Smooth muscle cell (in vitro differentiated cells): Measurements from ENCODE around the gene NT5E. TPM values are rescaled to one million over a fixed set of nuclear protein-coding genes. Genes with fewer than 3 reads are reported as not detected.

Experiments used
- DNase-seq: peaks from one replicate; lab custom pipeline; 2025; ENCODE audit not compliant: unreplicated experiment; lab: John Stamatoyannopoulos, UW
- H2AFZ ChIP-seq: fragments of 200-600 bp; sonication (generic); 2 replicates; pipeline ENCODE4 v1.6.0; 2016; ENCODE audit warnings: antibody characterized with exemption, low read depth, mild to moderate bottlenecking
- H3F3A ChIP-seq: fragments of 200-600 bp; sonication (generic); 2 replicates; pipeline ENCODE4 v1.6.0; 2017; ENCODE audit warnings: antibody characterized with exemption, low read depth
- H3K27ac ChIP-seq: fragments of 200-600 bp; sonication (generic); 2 replicates; pipeline ENCODE4 v1.5.1; 2016; ENCODE audit warnings: low read depth, mild to moderate bottlenecking
- H3K27me3 ChIP-seq: fragments of 200-600 bp; sonication (generic); 2 replicates; pipeline ENCODE4 v1.6.1; 2016; ENCODE audit warnings: low read depth, mild to moderate bottlenecking
- H3K36me3 ChIP-seq: fragments of 200-600 bp; sonication (generic); 2 replicates; pipeline ENCODE4 v1.5.1; 2016; ENCODE audit warnings: low read depth
- H3K4me1 ChIP-seq: fragments of 200-600 bp; sonication (generic); 2 replicates; pipeline ENCODE4 v1.5.1; 2016; ENCODE audit warnings: low read depth
- H3K4me2 ChIP-seq: fragments of 200-600 bp; sonication (generic); 2 replicates; pipeline ENCODE4 v1.6.0; 2016; ENCODE audit warnings: mild to moderate bottlenecking
- H3K4me3 ChIP-seq: fragments of 200-600 bp; sonication (generic); 2 replicates; pipeline ENCODE4 v1.5.1; 2016; ENCODE audit warnings: mild to moderate bottlenecking
- H3K79me2 ChIP-seq: fragments of 200-600 bp; sonication (generic); 2 replicates; pipeline ENCODE4 v1.6.0; 2016; ENCODE audit warnings: low read depth, mild to moderate bottlenecking
- H3K9ac ChIP-seq: fragments of 200-600 bp; sonication (generic); 2 replicates; pipeline ENCODE4 v1.6.0; 2016; ENCODE audit warnings: low read depth
- H3K9me3 ChIP-seq: fragments of 200-600 bp; sonication (generic); replicated peaks from 2 replicates; pipeline ENCODE4 v1.5.1; 2016; ENCODE audit warnings: low read depth
- H4K20me1 ChIP-seq: fragments of 200-600 bp; sonication (generic); 2 replicates; pipeline ENCODE4 v1.6.0; 2016; ENCODE audit warnings: low read depth
- WGBS: methylation state at CpG from one replicate; pipeline ENCODE4 v1.1.7; 2016; ENCODE audit warnings: low lambda C conversion rate; 5-methylcytosine and 5-hydroxymethylcytosine counted together
- polyA plus RNA-seq: library from polyadenylated mRNA; unstranded; fragments of >200 nt; fragmentation: Nextera tagmentation; extraction: Ambion mirVana; gene quantifications from 2 replicates; pipeline ENCODE4 v1.2.1, GENCODE V29; 2016
- total RNA-seq: library from RNA; depleted of rRNA; stranded (reverse); fragments of >200 nt; gene quantifications from 2 replicates; pipeline ENCODE4 v1.2.3, GENCODE V29; 2014
- TF ChIP-seq, protein P1 (sequence below): fragments of 200-600 bp; sonication (generic); IDR thresholded peaks from 2 replicates; pipeline ENCODE4 v1.5.1; 2017; ENCODE audit warnings: borderline replicate concordance, mild to moderate bottlenecking, antibody characterized with exemption; ENCODE audit not compliant: insufficient read depth, poor library complexity, severe bottlenecking

The NT5E gene
- total and polyA plus RNA-seq, 2 experiments from 2014 or later = 88.6 to 124 TPM

DNA sequence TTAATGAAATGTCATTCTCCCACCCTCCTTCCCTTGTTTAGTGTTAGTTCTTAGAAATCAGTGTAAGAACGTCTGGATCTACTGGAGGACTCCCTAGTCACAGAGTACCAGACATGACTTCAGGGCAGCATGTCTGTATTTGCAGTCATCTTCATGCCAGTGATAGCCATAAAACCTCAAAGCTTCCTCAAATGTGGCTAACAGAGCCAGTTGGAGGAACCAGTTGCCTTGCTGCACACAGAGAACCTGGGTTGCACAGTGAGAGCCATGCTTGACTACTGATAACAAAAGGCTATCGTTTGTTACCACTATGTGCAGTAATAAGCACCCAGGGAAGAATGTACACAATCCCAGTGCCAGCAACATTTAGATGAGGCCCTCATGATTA lies 20.1 kb downstream of the NT5E start:
- Histone ChIP-seq H3K4me3 (no peak overlapping the region), H3K27ac (peak overlapping the region; percentile 92), H3K36me3 (peaks cover 25% of the 10 kb centered on the region), H3K4me1 (peaks cover 6% of the 10 kb centered on the region), H2AFZ (no peak overlapping the region), H3K9me3 (no peaks in the 10 kb centered on the region), H4K20me1 (no peaks in the 10 kb centered on the region), H3K4me2 (peak overlapping the region; percentile 24), H3K79me2 (no peaks in the 10 kb centered on the region), H3K27me3 (no peaks in the 10 kb centered on the region), H3F3A (peaks cover 5% of the 10 kb centered on the region), H3K9ac (peak overlapping the region; percentile 59)
- 11% methylated on average over 2 of the region's 2 CpGs for WGBS
- TF ChIP-seq, protein P1, sequence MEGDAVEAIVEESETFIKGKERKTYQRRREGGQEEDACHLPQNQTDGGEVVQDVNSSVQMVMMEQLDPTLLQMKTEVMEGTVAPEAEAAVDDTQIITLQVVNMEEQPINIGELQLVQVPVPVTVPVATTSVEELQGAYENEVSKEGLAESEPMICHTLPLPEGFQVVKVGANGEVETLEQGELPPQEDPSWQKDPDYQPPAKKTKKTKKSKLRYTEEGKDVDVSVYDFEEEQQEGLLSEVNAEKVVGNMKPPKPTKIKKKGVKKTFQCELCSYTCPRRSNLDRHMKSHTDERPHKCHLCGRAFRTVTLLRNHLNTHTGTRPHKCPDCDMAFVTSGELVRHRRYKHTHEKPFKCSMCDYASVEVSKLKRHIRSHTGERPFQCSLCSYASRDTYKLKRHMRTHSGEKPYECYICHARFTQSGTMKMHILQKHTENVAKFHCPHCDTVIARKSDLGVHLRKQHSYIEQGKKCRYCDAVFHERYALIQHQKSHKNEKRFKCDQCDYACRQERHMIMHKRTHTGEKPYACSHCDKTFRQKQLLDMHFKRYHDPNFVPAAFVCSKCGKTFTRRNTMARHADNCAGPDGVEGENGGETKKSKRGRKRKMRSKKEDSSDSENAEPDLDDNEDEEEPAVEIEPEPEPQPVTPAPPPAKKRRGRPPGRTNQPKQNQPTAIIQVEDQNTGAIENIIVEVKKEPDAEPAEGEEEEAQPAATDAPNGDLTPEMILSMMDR = no peak
- no peak for DNase-seq

DNA sequence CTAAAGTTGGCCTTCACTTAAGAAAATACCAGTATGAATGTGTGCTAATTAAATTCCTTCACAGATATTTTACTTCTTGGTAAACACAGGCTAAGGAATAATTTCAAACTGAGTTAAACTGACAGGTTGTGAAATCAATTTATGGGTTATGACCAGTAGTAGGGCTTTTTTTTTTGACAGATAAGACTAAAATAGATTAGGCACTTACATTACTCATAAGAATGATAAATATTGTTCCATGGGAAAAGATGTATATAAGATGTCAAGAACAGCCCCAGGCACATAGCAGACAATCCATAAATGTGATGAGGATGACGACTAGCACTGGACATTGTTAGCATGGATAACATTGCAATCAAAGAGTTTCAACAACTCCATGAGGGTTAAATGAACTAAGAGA lies 22.9 kb downstream of the NT5E start:
- WGBS = 68% methylated on average over 1 of the region's 1 CpG
- no peak overlapping the region for H3K4me3 ChIP-seq
- H3K79me2 ChIP-seq = no peaks in the 10 kb centered on the region
- TF ChIP-seq, protein P1 = no peak
- no peak overlapping the region for H3K9ac ChIP-seq
- H2AFZ ChIP-seq = no peak overlapping the region
- no peak overlapping the region for H3K4me2 ChIP-seq
- H3F3A ChIP-seq = peaks cover 5% of the 10 kb centered on the region
- peak overlapping the region; percentile 20 for H3K27ac ChIP-seq
- H3K4me1 ChIP-seq = peaks cover 6% of the 10 kb centered on the region
- no peaks in the 10 kb centered on the region for H3K9me3 ChIP-seq
- H3K27me3 ChIP-seq = no peaks in the 10 kb centered on the region
- no peak for DNase-seq
- H3K36me3 ChIP-seq = peaks cover 25% of the 10 kb centered on the region
- H4K20me1 ChIP-seq = no peaks in the 10 kb centered on the region

DNA sequence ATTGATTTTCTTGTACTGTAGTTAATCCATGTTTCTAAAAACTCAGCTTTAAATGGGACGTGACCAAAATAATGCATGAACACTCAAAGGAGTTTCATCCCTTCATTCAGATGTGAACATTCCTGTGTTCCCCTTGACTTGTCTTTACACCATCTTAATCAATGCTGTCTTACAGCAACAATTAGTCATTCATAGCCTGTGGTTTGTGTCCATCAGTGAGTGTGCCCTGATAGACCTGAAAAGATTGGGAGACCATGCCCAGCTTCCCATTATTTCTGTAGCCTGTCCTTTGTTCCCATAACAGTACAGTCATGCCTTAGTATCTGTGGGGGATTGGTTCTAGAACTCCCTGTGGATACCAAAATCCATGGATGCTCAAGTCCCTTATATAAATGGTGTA lies 23.9 kb downstream of the NT5E start:
- Histone ChIP-seq H3K9me3 (no peaks in the 10 kb centered on the region), H3K79me2 (no peaks in the 10 kb centered on the region), H3K36me3 (peaks cover 25% of the 10 kb centered on the region), H3K4me3 (no peak overlapping the region), H3K27me3 (no peaks in the 10 kb centered on the region), H3K9ac (no peak overlapping the region), H4K20me1 (no peaks in the 10 kb centered on the region), H3K4me2 (no peak overlapping the region), H3F3A (peaks cover 5% of the 10 kb centered on the region), H3K4me1 (peaks cover 6% of the 10 kb centered on the region), H2AFZ (no peak overlapping the region), H3K27ac (no peak overlapping the region)
- 73% methylated on average over 1 of the region's 1 CpG for whole genome bisulfite sequencing
- no peak for DNase-seq
- TF ChIP-seq, protein P1 = no peak

DNA sequence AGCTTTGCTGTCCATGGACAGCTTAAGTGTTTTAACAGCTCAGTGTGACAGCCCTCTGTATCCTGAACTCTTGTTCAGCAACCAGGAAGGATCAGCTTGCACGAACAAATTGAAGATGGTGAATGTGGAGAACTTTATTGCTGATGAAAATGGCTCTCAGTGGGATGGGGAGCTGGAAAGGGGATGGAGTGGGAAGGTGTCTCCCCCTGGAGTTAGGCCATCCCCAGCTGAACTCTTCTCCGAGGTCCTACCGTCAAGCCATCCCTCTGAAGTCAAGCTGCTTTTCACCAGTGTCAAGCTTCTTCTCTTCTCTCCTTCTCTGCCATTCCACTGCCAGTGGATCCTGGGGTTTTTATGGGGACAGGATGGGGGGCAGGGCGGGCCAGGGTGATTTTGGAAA lies 26.6 kb downstream of the NT5E start:
- no peak overlapping the region for H3K4me2 ChIP-seq
- no peak overlapping the region for H2AFZ ChIP-seq
- no peak overlapping the region for H3K9ac ChIP-seq
- WGBS = 99% methylated on average over 4 of the region's 4 CpGs
- H3F3A ChIP-seq = no peaks in the 10 kb centered on the region
- no peaks in the 10 kb centered on the region for H3K27me3 ChIP-seq
- H3K4me3 ChIP-seq = no peak overlapping the region
- no peaks in the 10 kb centered on the region for H3K9me3 ChIP-seq
- no peak for DNase-seq
- peaks cover 25% of the 10 kb centered on the region for H3K36me3 ChIP-seq
- no peaks in the 10 kb centered on the region for H3K4me1 ChIP-seq
- TF ChIP-seq, protein P1 = no peak
- H3K27ac ChIP-seq = no peak overlapping the region
- no peaks in the 10 kb centered on the region for H4K20me1 ChIP-seq
- no peaks in the 10 kb centered on the region for H3K79me2 ChIP-seq
